ENCODE measurements around the gene CHRNA7.

The CHRNA7 gene

GRCh38 chr15:32029862-32030781 lies at the start of gene CHRNA7:
TSS of gene CHRNA7 (plus strand) at chr15:32030515. CDS start at chr15:32030595, 80 bp downstream.
- Histone ChIP-seq H3K27ac (ENCODE audit: low read depth, low read length) (no peak within 1 kb of the TSS), H3K9ac (ENCODE audit: low read length) (no peak within 1 kb of the TSS), H3K4me1 (ENCODE audit: control insufficient read depth, insufficient read depth, low read length) (no peaks in the 10 kb centered on the region), H3K27me3 (ENCODE audit: control insufficient read depth, insufficient read depth, low read length) (peaks cover 5% of the 10 kb centered on the region), H3K4me3 (ENCODE audit: low read length) (peak within 1 kb of the TSS; percentile 63), H3K36me3 (ENCODE audit: control insufficient read depth, insufficient read depth, low read length) (no peaks in the 10 kb centered on the region)

DNA sequence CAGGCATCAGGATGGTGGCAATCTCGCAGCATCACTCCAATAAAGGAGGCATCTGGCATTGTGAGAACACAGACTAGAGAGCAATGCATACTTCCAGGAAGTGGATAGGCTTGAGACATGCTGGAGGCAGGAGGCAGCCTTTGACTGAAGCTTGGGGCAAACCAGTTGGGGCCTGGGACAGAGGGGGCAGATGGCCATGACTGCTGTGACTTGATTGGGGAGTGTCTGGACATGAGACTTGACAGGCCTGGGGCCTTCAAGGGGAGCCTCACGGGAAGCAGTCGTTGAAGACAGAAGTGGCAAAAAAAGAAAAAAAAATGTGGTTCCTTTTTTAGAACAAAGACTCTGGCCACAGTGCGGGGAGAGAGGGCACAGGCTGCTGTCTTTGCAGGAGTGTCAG lies 44.7 kb upstream of the CHRNA7 start:
- Histone ChIP-seq H3K27ac (ENCODE audit: low read depth, low read length) (no peak overlapping the region), H3K4me1 (ENCODE audit: control insufficient read depth, insufficient read depth, low read length) (no peaks in the 10 kb centered on the region), H3K4me3 (ENCODE audit: low read length) (no peak overlapping the region), H3K27me3 (ENCODE audit: control insufficient read depth, insufficient read depth, low read length) (no peaks in the 10 kb centered on the region), H3K9ac (ENCODE audit: low read length) (no peak overlapping the region), H3K36me3 (ENCODE audit: control insufficient read depth, insufficient read depth, low read length) (no peaks in the 10 kb centered on the region)

DNA sequence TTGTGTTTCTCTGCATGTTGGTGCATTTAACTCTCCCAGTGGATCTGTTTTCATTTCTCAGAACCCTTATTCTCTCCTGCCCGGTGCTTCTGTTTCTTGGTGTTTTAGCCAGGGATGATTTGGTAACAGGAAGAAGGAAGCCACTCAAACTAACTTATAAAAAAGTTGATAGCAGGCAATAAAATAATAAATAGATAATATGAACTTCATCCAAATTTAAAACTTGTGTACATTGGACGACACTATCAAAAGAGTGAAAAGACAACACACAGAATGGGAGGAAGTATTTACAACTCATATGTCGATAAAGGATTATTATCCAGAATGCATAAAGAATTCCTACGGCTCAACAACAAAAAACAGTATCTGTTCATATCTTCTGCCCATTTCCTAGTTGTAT lies 37.3 kb upstream of the CHRNA7 start:
- Histone ChIP-seq H3K27ac (ENCODE audit: low read depth, low read length) (no peak overlapping the region), H3K4me3 (ENCODE audit: low read length) (no peak overlapping the region), H3K36me3 (ENCODE audit: control insufficient read depth, insufficient read depth, low read length) (no peaks in the 10 kb centered on the region)

GRCh38 chr15:31997711-31998110 lies 32.6 kb upstream of the CHRNA7 start:
- Histone ChIP-seq H3K36me3 (ENCODE audit: control insufficient read depth, insufficient read depth, low read length) (no peaks in the 10 kb centered on the region), H3K9ac (ENCODE audit: low read length) (no peak overlapping the region), H3K27me3 (ENCODE audit: control insufficient read depth, insufficient read depth, low read length) (no peaks in the 10 kb centered on the region), H3K27ac (ENCODE audit: low read depth, low read length) (no peak overlapping the region), H3K4me1 (ENCODE audit: control insufficient read depth, insufficient read depth, low read length) (no peaks in the 10 kb centered on the region), H3K4me3 (ENCODE audit: low read length) (no peak overlapping the region)

More for the DNA sequence above, 37.3 kb upstream of the CHRNA7 start:
- H3K4me1 ChIP-seq (ENCODE audit: control insufficient read depth, insufficient read depth, low read length): no peaks in the 10 kb centered on the region
- no peaks in the 10 kb centered on the region for H3K27me3 ChIP-seq (ENCODE audit: control insufficient read depth, insufficient read depth, low read length)
- no peak overlapping the region for H3K9ac ChIP-seq (ENCODE audit: low read length)

DNA sequence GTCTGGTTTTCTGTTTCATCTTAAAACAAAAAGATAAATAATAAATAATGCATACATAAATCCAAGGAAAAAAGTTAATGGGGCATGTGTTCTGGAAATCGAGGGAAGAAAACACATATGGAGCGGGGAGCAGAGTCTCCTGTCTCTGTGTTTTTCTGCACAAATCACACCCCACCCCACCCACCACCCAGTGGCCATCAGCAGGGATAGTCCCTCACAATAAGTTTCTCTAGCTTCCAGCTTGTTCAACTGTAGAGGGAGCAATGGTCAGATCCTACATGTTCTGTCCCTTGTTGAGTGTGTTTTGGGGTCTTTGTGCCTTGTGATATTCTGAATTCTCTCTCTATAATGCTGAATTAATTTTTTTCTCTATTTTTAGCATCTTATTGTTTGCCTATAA lies 26.8 kb upstream of the CHRNA7 start:
- no peak overlapping the region for H3K4me3 ChIP-seq (ENCODE audit: low read length)
- no peaks in the 10 kb centered on the region for H3K36me3 ChIP-seq (ENCODE audit: control insufficient read depth, insufficient read depth, low read length)
- no peak overlapping the region for H3K9ac ChIP-seq (ENCODE audit: low read length)
- H3K27ac ChIP-seq (ENCODE audit: low read depth, low read length): no peak overlapping the region
- no peaks in the 10 kb centered on the region for H3K4me1 ChIP-seq (ENCODE audit: control insufficient read depth, insufficient read depth, low read length)
- H3K27me3 ChIP-seq (ENCODE audit: control insufficient read depth, insufficient read depth, low read length): no peaks in the 10 kb centered on the region

DNA sequence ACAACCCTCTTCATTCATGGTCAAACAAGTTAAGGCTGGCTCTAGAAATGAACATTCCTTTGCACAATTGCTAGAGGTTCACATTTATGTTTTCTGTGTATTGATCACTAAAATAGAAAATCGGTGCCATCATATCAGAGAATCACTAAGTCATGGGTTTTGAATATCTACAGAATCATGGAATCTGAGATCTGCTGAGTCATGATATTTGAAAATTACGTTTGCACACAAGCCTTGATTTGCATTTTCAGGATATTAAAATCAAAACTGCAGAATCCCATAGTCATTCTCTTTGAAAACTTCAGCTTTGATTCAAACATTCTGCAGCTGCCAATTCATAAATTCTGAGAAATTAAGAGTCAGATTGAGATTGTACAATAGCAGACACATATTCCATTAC lies 26.1 kb upstream of the CHRNA7 start:
- Histone ChIP-seq H3K27ac (ENCODE audit: low read depth, low read length) (no peak overlapping the region), H3K4me3 (ENCODE audit: low read length) (no peak overlapping the region), H3K27me3 (ENCODE audit: control insufficient read depth, insufficient read depth, low read length) (no peaks in the 10 kb centered on the region), H3K36me3 (ENCODE audit: control insufficient read depth, insufficient read depth, low read length) (no peaks in the 10 kb centered on the region), H3K9ac (ENCODE audit: low read length) (no peak overlapping the region), H3K4me1 (ENCODE audit: control insufficient read depth, insufficient read depth, low read length) (no peaks in the 10 kb centered on the region)

DNA sequence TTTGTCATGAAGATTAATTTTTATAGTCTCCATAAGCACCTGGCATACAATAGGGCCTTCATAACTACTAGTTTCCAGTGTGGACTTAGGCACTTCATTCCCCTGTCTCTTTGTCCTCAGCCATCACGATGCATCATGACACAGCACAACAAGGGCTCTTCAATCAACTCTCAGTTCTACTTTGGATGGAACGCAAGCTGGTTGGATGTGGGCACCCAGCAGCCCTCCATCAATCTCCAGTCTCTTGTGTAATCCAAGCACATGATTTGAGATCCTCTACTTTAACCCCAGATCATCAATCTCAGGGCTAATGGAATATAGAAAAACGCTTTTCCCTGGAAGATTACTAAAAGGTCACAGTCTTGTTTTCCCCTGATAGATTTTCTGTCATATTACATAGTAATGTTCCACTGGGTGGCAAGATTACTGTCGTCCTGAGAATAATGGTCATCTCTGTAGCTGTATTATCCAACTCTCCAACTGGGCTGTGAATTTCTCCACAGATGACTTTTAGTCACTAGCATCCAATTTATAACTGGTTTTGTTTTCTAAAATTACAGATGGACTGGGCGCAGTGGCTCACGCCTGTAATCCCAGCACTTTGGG lies 22.9 kb upstream of the CHRNA7 start:
- H3K36me3 ChIP-seq (ENCODE audit: control insufficient read depth, insufficient read depth, low read length): no peaks in the 10 kb centered on the region
- H3K9ac ChIP-seq (ENCODE audit: low read length): no peak overlapping the region
- H3K4me3 ChIP-seq (ENCODE audit: low read length): no peak overlapping the region
- no peak overlapping the region for H3K27ac ChIP-seq (ENCODE audit: low read depth, low read length)
- no peaks in the 10 kb centered on the region for H3K4me1 ChIP-seq (ENCODE audit: control insufficient read depth, insufficient read depth, low read length)
- no peaks in the 10 kb centered on the region for H3K27me3 ChIP-seq (ENCODE audit: control insufficient read depth, insufficient read depth, low read length)

GRCh38 chr15:32014953-32015352 lies 15.4 kb upstream of the CHRNA7 start:
- H3K9ac ChIP-seq (ENCODE audit: low read length): no peak overlapping the region
- no peaks in the 10 kb centered on the region for H3K36me3 ChIP-seq (ENCODE audit: control insufficient read depth, insufficient read depth, low read length)
- H3K27me3 ChIP-seq (ENCODE audit: control insufficient read depth, insufficient read depth, low read length): no peaks in the 10 kb centered on the region
- no peak overlapping the region for H3K27ac ChIP-seq (ENCODE audit: low read depth, low read length)
- no peaks in the 10 kb centered on the region for H3K4me1 ChIP-seq (ENCODE audit: control insufficient read depth, insufficient read depth, low read length)
- no peak overlapping the region for H3K4me3 ChIP-seq (ENCODE audit: low read length)

DNA sequence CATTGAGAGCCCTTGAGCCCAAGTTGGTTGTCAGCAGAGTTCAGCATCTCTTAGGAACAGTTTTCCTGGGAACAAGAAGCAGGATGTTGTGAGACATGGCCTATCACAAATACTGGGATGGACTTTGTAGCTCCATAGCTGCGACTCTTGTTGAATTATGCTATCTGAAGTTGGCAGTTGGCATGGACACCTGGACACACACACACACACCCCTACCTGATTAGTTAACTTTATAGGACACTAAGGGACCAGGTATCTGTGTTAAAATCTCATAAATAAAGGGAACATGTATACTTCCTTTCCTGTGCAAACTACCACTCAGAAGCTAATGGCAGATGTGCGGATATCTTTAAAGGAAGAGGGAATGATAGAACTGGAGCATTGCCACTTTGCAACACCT lies 10.2 kb upstream of the CHRNA7 start:
- Histone ChIP-seq H3K27me3 (ENCODE audit: control insufficient read depth, insufficient read depth, low read length) (no peaks in the 10 kb centered on the region), H3K4me1 (ENCODE audit: control insufficient read depth, insufficient read depth, low read length) (no peaks in the 10 kb centered on the region), H3K4me3 (ENCODE audit: low read length) (no peak overlapping the region), H3K9ac (ENCODE audit: low read length) (no peak overlapping the region), H3K36me3 (ENCODE audit: control insufficient read depth, insufficient read depth, low read length) (no peaks in the 10 kb centered on the region), H3K27ac (ENCODE audit: low read depth, low read length) (no peak overlapping the region)

DNA sequence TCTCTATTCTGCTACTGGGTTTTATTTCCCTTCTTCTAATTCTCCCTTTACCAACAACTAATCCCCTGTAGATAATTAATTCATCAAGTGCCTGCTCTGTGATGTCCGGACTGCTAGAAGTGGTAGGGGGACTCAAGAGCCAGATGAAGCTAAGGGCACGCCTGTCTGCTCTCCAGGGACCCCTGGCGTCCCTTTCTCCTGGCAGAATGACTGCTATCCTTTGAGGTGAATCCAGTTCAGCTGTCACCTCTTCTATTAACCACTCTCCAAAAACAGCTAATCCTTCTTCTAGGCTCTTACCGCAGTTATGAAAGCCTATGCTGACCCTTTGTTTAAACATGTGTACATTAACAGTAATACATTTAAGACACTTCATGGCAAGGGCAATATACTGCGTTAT lies 1.4 kb upstream of the CHRNA7 start:
- no peaks in the 10 kb centered on the region for H3K36me3 ChIP-seq (ENCODE audit: control insufficient read depth, insufficient read depth, low read length)
- no peak overlapping the region for H3K27ac ChIP-seq (ENCODE audit: low read depth, low read length)
- H3K27me3 ChIP-seq (ENCODE audit: control insufficient read depth, insufficient read depth, low read length): peaks cover 5% of the 10 kb centered on the region
- no peak overlapping the region for H3K4me3 ChIP-seq (ENCODE audit: low read length)
- no peaks in the 10 kb centered on the region for H3K4me1 ChIP-seq (ENCODE audit: control insufficient read depth, insufficient read depth, low read length)
- H3K9ac ChIP-seq (ENCODE audit: low read length): no peak overlapping the region

- Histone ChIP-seq H3K27ac (ENCODE audit: low read depth, low read length) (no peak overlapping the region), H3K36me3 (ENCODE audit: control insufficient read depth, insufficient read depth, low read length) (no peaks in the 10 kb centered on the region), H3K27me3 (ENCODE audit: control insufficient read depth, insufficient read depth, low read length) (peaks cover 5% of the 10 kb centered on the region), H3K4me3 (ENCODE audit: low read length) (peak overlapping the region; percentile 63), H3K4me1 (ENCODE audit: control insufficient read depth, insufficient read depth, low read length) (no peaks in the 10 kb centered on the region), H3K9ac (ENCODE audit: low read length) (no peak overlapping the region)
Measured at GRCh38 chr15:32029409-32029861, 880 bp upstream of the CHRNA7 start.

- Histone ChIP-seq H3K9ac (ENCODE audit: low read length) (no peak overlapping the region), H3K27me3 (ENCODE audit: control insufficient read depth, insufficient read depth, low read length) (peaks cover 5% of the 10 kb centered on the region), H3K4me3 (ENCODE audit: low read length) (peak overlapping the region; percentile 58), H3K36me3 (ENCODE audit: control insufficient read depth, insufficient read depth, low read length) (no peaks in the 10 kb centered on the region), H3K4me1 (ENCODE audit: control insufficient read depth, insufficient read depth, low read length) (no peaks in the 10 kb centered on the region), H3K27ac (ENCODE audit: low read depth, low read length) (no peak overlapping the region)
Measured at GRCh38 chr15:32030795-32031194, 480 bp downstream of the CHRNA7 start.
